GM04503 (cell line): ENCODE results near the gene ITGBL1.

Experiments
- DNase-seq: peaks from one replicate; pipeline ENCODE4 v3.0.0-alpha.2; 2012; ENCODE audit warnings: low read depth

ITGBL1 gene

GRCh38 chr13:101451641-101452040 lies 834 bp upstream of the ITGBL1 start:
- no peak for DNase-seq

GRCh38 chr13:101453784-101454201 lies 1.3 kb downstream of the ITGBL1 start:
- no peak for DNase-seq

- DNase-seq, result no peak
Observed at GRCh38 chr13:101454767-101455166, 2.3 kb downstream of the ITGBL1 start.

GRCh38 chr13:101455863-101456262 lies 3.4 kb downstream of the ITGBL1 start:
- DNase-seq, result peak; percentile 88

- DNase-seq, result no peak
Observed at GRCh38 chr13:101457176-101457575, 4.7 kb downstream of the ITGBL1 start.

- DNase-seq, result no peak
Observed at GRCh38 chr13:101465877-101466276, 13.4 kb downstream of the ITGBL1 start.

- no peak for DNase-seq
Observed at GRCh38 chr13:101467415-101467814, 14.9 kb downstream of the ITGBL1 start.

GRCh38 chr13:101473458-101473857 lies 21.0 kb downstream of the ITGBL1 start:
- peak; percentile 56 for DNase-seq

GRCh38 chr13:101474419-101474957 lies 22.0 kb downstream of the ITGBL1 start:
- no peak for DNase-seq

GRCh38 chr13:101475536-101475935 lies 23.1 kb downstream of the ITGBL1 start:
- DNase-seq, result no peak

- DNase-seq, result no peak
Observed at GRCh38 chr13:101481421-101481820, 28.9 kb downstream of the ITGBL1 start.

- DNase-seq, result no peak
Observed at GRCh38 chr13:101486708-101487437, 34.4 kb downstream of the ITGBL1 start.

GRCh38 chr13:101487438-101487830 lies 35.0 kb downstream of the ITGBL1 start:
- DNase-seq, result no peak

GRCh38 chr13:101488734-101489133 lies 36.3 kb downstream of the ITGBL1 start:
- DNase-seq, result no peak

GRCh38 chr13:101489643-101490405 lies 37.3 kb downstream of the ITGBL1 start:
- DNase-seq, result no peak

GRCh38 chr13:101490406-101491015 lies 38.0 kb downstream of the ITGBL1 start:
- no peak for DNase-seq

- no peak for DNase-seq
Observed at GRCh38 chr13:101492251-101492910, 39.9 kb downstream of the ITGBL1 start.

GRCh38 chr13:101493541-101493940 lies 41.1 kb downstream of the ITGBL1 start:
- DNase-seq, result no peak

- no peak for DNase-seq
Observed at GRCh38 chr13:101499406-101499805, 46.9 kb downstream of the ITGBL1 start.

- DNase-seq, result no peak
Observed at GRCh38 chr13:101502618-101503017, 50.1 kb downstream of the ITGBL1 start.

- DNase-seq, result no peak
Observed at GRCh38 chr13:101511161-101511560, 58.7 kb downstream of the ITGBL1 start.

GRCh38 chr13:101511766-101512165 lies 59.3 kb downstream of the ITGBL1 start:
- DNase-seq, result no peak
